ENCODE measurements around the gene USP25.

DNA sequence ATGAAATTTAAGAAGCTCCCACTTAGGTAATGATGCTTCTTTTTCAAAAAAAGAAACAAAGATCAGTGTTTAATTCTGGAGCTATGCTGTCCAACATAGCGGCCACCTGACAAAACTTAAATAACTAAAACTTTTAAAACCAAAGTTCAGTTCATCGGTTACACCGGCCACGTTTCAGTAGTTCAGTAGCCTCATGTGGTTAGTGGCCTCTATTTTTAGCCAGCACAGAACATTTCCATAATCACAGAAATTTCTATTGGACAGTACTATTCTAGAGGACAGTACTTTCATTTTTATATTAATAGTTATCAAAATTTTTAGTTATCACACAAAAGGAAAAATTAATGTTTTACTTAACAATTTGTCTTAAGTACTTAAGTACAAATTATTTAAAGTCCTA, 141.0 kb downstream of the USP25 start:
- TF ChIP-seq POLR2AphosphoS5 (IDR thresholded peaks at IDR 0.05; ENCODE audit: borderline replicate concordance, low read depth, low read length) (no peak), EZH2 (IDR thresholded peaks at IDR 0.05) (no peak)
